Measurements from ENCODE around the gene CHST11. TPM values are rescaled to one million over a fixed set of nuclear protein-coding genes. Genes with fewer than 3 reads are reported as not detected.

The CHST11 gene
- total and polyA plus RNA-seq, 2 of the 4 experiments (the other 2 are of a cell fraction) = 1.4 to 2.7 TPM

GRCh38 chr12:104793285-104793684, 336.5 kb downstream of the CHST11 start:
- POLR2A ChIA-PET (ENCODE audit: unreplicated experiment) = no interaction called here
- DNase-seq (peak; percentile 9), ATAC-seq (ENCODE audit: low read depth) (no peak)
- Histone ChIP-seq H4K20me1 (ENCODE audit: insufficient read depth, low read length) (no peaks in the 10 kb centered on the region), H3K79me1 (ENCODE audit: low read depth in 1 of 2, low read length in 2 of 2) (no peaks in the 10 kb centered on the region), H3K4me1 (ENCODE audit: control insufficient read depth, insufficient read depth, low read length) (no peaks in the 10 kb centered on the region), H3K18ac (ENCODE audit: low read depth, low read length) (no peak overlapping the region), H2BK120ac (ENCODE audit: low read depth, low read length) (no peak overlapping the region), H2BK20ac (ENCODE audit: low read depth, low read length) (no peak overlapping the region), H3K9ac (ENCODE audit: low read depth, low read length) (no peak overlapping the region), H2BK15ac (ENCODE audit: low read depth, low read length) (no peak overlapping the region), H3K36me3 (ENCODE audit: control insufficient read depth, insufficient read depth, low read length) (no peaks in the 10 kb centered on the region), H4K5ac (ENCODE audit: low read depth, low read length) (no peak overlapping the region), H2BK5ac (ENCODE audit: low read depth, low read length, poor library complexity, severe bottlenecking) (no peak overlapping the region), H2AK9ac (replicated peaks; ENCODE audit: low read depth, low read length, poor library complexity) (no peak overlapping the region), H3K27me3 (ENCODE audit: control insufficient read depth, insufficient read depth, low read length) (no peaks in the 10 kb centered on the region; the same call in 1 of the 2 replicates), H3K9me3 (ENCODE audit: control insufficient read depth, insufficient read depth, low read length) (no peaks in the 10 kb centered on the region), H3K56ac (ENCODE audit: extremely low read depth, insufficient read depth, low read length) (no peak overlapping the region), H3K4me2 (ENCODE audit: low read depth, low read length) (no peak overlapping the region), H4K91ac (ENCODE audit: insufficient read depth, low read depth, low read length) (no peak overlapping the region), H2AK5ac (ENCODE audit: low read depth, low read length) (no peak overlapping the region), H3K27ac (ENCODE audit: insufficient read depth, low read length) (no peak overlapping the region), H3K14ac (replicated peaks; ENCODE audit: low read depth, low read length) (no peak overlapping the region), H3K23ac (ENCODE audit: low read depth, low read length) (no peak overlapping the region), H3K9me1 (ENCODE audit: insufficient read depth, low read length) (peaks cover 3% of the 10 kb centered on the region; the same call in 1 of the 2 replicates), H3K4me3 (ENCODE audit: insufficient read depth, low read depth, low read length) (no peak overlapping the region), H2AFZ (replicated peaks; ENCODE audit: low read length, poor library complexity) (no peak overlapping the region), H4K8ac (ENCODE audit: low read depth in 2 of 2, low read length in 2 of 2) (no peak overlapping the region), H3K4ac (ENCODE audit: low read depth, low read length) (no peak overlapping the region)
- intact Hi-C loops (cut with micrococcal nuclease) = no loop called here
- no TSS peak for BruUV-seq (replicated peaks)
- TF ChIP-seq, protein P1, sequence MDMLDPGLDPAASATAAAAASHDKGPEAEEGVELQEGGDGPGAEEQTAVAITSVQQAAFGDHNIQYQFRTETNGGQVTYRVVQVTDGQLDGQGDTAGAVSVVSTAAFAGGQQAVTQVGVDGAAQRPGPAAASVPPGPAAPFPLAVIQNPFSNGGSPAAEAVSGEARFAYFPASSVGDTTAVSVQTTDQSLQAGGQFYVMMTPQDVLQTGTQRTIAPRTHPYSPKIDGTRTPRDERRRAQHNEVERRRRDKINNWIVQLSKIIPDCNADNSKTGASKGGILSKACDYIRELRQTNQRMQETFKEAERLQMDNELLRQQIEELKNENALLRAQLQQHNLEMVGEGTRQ (IDR thresholded peaks at IDR 0.05; ENCODE audit: low read depth, low read length) = no peak
- no peak for TF ChIP-seq RCOR1 (IDR thresholded peaks at IDR 0.05; ENCODE audit: insufficient replicate concordance, low read length)
- TF ChIP-seq SMC3 (IDR thresholded peaks at IDR 0.05; ENCODE audit: low read depth, low read length) = no peak
- no peak for TF ChIP-seq RFX5 (IDR thresholded peaks at IDR 0.05; ENCODE audit: low read depth, low read length)
- TF ChIP-seq MAZ (IDR thresholded peaks at IDR 0.05; ENCODE audit: borderline replicate concordance, low read depth, low read length) = no peak
- no peak for TF ChIP-seq BHLHE40 (IDR thresholded peaks at IDR 0.05; ENCODE audit: low read depth, low read length)
- TF ChIP-seq CTCF (conservative IDR thresholded peaks at IDR 0.05; ENCODE audit: low read depth, low read length) = no peak
- no peak for TF ChIP-seq CEBPB (IDR thresholded peaks at IDR 0.05; ENCODE audit: low read depth, low read length)
- no peak for TF ChIP-seq NFE2L2 (IDR thresholded peaks at IDR 0.05; ENCODE audit: low read depth, low read length)
- TF ChIP-seq, protein P2, sequence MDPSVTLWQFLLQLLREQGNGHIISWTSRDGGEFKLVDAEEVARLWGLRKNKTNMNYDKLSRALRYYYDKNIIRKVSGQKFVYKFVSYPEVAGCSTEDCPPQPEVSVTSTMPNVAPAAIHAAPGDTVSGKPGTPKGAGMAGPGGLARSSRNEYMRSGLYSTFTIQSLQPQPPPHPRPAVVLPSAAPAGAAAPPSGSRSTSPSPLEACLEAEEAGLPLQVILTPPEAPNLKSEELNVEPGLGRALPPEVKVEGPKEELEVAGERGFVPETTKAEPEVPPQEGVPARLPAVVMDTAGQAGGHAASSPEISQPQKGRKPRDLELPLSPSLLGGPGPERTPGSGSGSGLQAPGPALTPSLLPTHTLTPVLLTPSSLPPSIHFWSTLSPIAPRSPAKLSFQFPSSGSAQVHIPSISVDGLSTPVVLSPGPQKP (IDR thresholded peaks at IDR 0.05; ENCODE audit: borderline replicate concordance, low read depth, low read length) = no peak
- WGBS, 2 experiments (ENCODE audit: extremely low coverage in 2 of 2, insufficient read length in 1 of 2) = 80% methylated on average over 1 of the region's 3 CpGs; no CpG with 5 or more reads in 1 of the 2 experiments
- CTCF ChIA-PET = interaction anchor here (0.7 kb wide), 1 partner anchor 10 kb away, joined by 3 read pairs; no protein-coding TSS in a partner anchor
- in situ Hi-C loops (cut with MboI; ENCODE audit: low sequenced_read_pairs) = no loop called here
- dilution Hi-C loops (cut with HindIII; ENCODE audit: low sequenced_read_pairs, unreplicated experiment) = no loop called here
